Nephron (organoid): Measurements from ENCODE around the gene GPR61.

Experiments
- H3K27ac Mint-ChIP-seq, 3 experiments: 2 replicates each; pipeline ENCODE4 v1.8.0; 2020; ENCODE audit warnings: mixed read lengths in 3 of 3, mild to moderate bottlenecking in 2 of 3, moderate library complexity in 1 of 3
- H3K27me3 Mint-ChIP-seq: 2 replicates; pipeline ENCODE4 v1.8.0; 2021; ENCODE audit warnings: low read depth, mild to moderate bottlenecking, moderate library complexity, mixed read lengths
- H3K36me3 Mint-ChIP-seq: 2 replicates; pipeline ENCODE4 v1.8.0; 2020; ENCODE audit warnings: low read depth, mixed read lengths
- H3K4me1 Mint-ChIP-seq: 2 replicates; pipeline ENCODE4 v1.8.0; 2020; ENCODE audit warnings: mixed read lengths
- H3K4me3 Mint-ChIP-seq, 3 experiments: 2 replicates each; pipeline ENCODE4 v1.8.0; 2020; ENCODE audit warnings: mild to moderate bottlenecking in 3 of 3, mixed read lengths in 3 of 3, moderate library complexity in 2 of 3
- H3K9me3 Mint-ChIP-seq: 2 replicates; pipeline ENCODE4 v1.8.0; 2020; ENCODE audit warnings: mixed read lengths
- TF ChIP-seq, protein P1 (sequence below), 3 experiments: fragments of 200-600 bp; sonication (generic); IDR thresholded peaks; one replicate each; pipeline ENCODE4 v1.5.0; 2021; ENCODE audit warnings: antibody characterized with exemption in 3 of 3; ENCODE audit not compliant: unreplicated experiment in 3 of 3

The GPR61 gene

DNA sequence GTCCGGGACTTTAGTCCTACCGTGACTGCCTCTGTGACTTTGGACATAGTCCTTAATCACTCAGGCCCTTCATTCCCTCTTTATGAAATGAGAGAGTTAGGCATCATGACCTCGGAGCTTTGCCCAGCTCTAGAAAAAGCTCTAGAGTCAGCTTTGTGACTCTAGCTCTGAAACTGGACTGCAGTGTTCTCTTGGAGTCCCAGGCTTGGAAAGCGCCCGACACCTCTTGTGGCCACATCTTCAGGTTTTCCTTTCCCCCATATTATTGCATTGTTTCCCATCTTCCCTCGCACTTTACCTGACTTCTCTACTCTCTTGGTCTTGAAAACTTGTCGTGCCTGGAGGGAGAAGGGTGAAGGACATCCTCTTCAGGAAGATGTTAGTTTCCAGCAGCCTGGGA, 17.6 kb upstream of the GPR61 start:
- Mint-ChIP-seq H3K36me3 (no peaks in the 10 kb centered on the region), H3K4me3 (no peak overlapping the region), H3K27me3 (no peaks in the 10 kb centered on the region), H3K27ac (no peak overlapping the region), H3K4me1 (peaks cover 31% of the 10 kb centered on the region), H3K9me3 (peaks cover 3% of the 10 kb centered on the region)
- TF ChIP-seq, protein P1, sequence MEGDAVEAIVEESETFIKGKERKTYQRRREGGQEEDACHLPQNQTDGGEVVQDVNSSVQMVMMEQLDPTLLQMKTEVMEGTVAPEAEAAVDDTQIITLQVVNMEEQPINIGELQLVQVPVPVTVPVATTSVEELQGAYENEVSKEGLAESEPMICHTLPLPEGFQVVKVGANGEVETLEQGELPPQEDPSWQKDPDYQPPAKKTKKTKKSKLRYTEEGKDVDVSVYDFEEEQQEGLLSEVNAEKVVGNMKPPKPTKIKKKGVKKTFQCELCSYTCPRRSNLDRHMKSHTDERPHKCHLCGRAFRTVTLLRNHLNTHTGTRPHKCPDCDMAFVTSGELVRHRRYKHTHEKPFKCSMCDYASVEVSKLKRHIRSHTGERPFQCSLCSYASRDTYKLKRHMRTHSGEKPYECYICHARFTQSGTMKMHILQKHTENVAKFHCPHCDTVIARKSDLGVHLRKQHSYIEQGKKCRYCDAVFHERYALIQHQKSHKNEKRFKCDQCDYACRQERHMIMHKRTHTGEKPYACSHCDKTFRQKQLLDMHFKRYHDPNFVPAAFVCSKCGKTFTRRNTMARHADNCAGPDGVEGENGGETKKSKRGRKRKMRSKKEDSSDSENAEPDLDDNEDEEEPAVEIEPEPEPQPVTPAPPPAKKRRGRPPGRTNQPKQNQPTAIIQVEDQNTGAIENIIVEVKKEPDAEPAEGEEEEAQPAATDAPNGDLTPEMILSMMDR (IDR thresholded peaks at IDR 0.05; ENCODE audit: unreplicated experiment in 3 of 3) = no peak

DNA sequence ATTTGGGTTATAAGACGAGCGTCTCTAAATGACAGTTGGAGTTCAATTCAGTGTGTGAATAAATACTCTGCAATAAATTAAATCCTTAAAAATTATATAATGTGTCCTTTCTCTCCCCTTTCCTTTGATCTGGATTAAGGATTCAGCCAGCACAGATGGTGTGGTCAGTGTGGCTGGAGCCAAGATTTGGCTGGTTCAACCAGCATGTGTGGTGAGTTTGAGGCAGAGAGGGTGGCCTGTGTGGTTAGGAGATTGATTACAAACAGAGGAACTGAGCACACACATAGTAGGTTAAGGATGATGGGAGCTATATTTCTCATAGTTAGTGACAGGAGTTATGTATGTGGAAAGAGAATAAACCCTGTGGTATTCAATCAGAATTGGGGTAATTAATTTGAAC, 16.0 kb upstream of the GPR61 start:
- TF ChIP-seq, protein P1 (IDR thresholded peaks at IDR 0.05; ENCODE audit: unreplicated experiment in 3 of 3) = no peak
- H3K36me3 Mint-ChIP-seq = no peaks in the 10 kb centered on the region
- H3K9me3 Mint-ChIP-seq = peaks cover 3% of the 10 kb centered on the region
- no peaks in the 10 kb centered on the region for H3K27me3 Mint-ChIP-seq
- peaks cover 44% of the 10 kb centered on the region for H3K4me1 Mint-ChIP-seq
- H3K27ac Mint-ChIP-seq = no peak overlapping the region
- no peak overlapping the region for H3K4me3 Mint-ChIP-seq

DNA sequence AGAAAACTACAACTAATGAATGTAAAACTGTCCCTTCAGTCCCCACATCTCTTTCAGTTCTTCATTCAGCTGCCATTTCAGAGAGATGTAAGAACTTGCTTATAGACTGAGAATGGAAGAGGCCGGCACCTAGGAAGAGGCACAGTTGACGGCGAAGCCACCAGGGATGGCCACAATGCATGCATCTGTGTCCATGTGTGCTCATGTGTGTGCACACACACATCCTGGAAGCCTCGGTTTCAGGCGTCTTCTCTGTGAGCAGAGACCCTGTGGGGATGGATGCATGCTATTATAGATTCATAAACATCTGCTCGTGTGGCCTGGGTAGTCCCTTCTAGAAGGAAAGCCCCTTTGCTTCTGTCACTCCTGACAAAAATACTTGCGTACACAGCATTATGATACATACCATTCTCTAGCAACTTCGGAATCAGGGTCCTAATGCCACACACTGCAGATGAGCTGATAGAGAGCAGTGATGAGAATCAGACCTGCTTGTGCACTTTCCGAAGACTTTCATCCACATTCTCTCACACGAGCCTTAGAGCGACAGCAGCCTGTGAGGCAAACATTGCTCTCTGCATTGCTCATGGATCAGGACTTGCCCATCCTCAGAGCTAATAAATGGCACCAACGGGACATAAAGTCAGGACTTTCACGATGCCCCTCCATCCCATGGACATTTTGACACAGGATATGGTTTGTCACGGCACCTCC, 12.4 kb upstream of the GPR61 start:
- Mint-ChIP-seq H3K4me1 (peaks cover 62% of the 10 kb centered on the region), H3K27me3 (peaks cover 6% of the 10 kb centered on the region)

DNA sequence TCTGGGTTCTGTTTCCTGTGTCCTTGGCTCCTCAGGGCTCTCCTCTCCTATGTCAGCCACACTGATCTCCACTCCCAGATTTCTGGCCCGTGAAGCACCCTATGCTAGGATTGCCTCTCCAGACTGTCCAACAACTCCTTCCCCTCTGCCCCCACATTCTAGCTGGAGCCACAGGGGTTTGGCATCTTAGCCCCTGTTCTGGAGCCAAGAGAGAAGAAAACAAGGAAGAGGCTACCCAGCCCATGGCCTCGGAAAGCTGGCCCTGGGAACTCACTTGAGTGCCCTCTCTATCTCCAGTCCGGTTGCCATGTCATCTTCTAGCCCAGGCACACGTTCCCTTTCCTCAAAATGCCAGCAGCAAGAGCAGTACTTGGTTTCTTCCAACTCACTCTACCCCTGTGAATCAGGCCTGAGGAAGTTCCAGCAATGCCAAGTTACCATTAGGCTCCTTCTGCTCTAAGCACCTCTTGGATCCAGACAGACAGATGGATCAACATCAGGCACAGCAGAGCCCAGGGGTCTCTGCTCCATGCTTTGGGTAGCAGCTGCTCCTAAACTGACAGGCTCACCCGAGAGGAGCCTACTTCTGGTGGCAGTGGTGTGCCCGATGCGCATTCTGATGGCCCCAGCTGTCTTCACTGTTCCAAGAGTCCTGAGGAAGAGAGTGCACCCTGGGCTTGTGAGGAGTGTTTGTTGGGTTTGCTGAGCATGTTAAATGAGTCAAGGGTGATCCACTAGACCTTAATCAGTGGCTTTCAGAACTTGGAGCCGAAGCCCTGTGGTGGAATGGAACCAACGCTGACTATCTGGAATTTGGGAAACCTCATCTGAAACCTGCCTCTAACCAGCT, 11.6 kb upstream of the GPR61 start:
- TF ChIP-seq, protein P1 (IDR thresholded peaks at IDR 0.05; ENCODE audit: unreplicated experiment in 3 of 3) = no peak
- peaks cover 3% of the 10 kb centered on the region for H3K9me3 Mint-ChIP-seq
- H3K27me3 Mint-ChIP-seq = peaks cover 10% of the 10 kb centered on the region
- no peaks in the 10 kb centered on the region for H3K36me3 Mint-ChIP-seq
- H3K4me3 Mint-ChIP-seq = no peak overlapping the region
- peaks cover 68% of the 10 kb centered on the region for H3K4me1 Mint-ChIP-seq
- peak overlapping the region in 2 of 3 experiments; percentile 46 to 67 for H3K27ac Mint-ChIP-seq

More for the DNA sequence above, 12.4 kb upstream of the GPR61 start:
- TF ChIP-seq, protein P1 (IDR thresholded peaks at IDR 0.05; ENCODE audit: unreplicated experiment in 3 of 3) = no peak
- no peak overlapping the region for H3K4me3 Mint-ChIP-seq
- H3K27ac Mint-ChIP-seq = peak overlapping the region in 2 of 3 experiments; percentile 46 to 67
- no peaks in the 10 kb centered on the region for H3K36me3 Mint-ChIP-seq
- H3K9me3 Mint-ChIP-seq = peaks cover 3% of the 10 kb centered on the region

DNA sequence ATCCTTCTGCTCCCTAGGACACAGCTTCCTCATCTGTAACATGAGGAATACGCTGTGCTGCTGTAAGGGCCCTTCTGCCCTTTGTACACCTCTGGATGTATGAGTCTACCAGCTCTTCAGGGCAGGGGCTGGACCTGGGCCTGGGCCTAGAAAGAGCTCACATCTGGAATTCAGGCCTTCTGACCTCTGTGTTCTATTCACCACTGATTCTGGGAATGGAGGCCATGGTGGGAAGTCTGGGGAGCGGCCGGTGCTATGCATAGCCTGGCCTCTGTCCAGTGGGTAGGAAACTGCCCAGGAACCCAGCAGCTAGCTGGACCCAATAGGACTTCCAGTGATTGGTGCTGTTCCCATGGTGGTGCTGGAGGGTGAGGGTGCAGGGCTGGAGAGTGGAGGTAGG, 11.0 kb upstream of the GPR61 start:
- peaks cover 3% of the 10 kb centered on the region for H3K9me3 Mint-ChIP-seq
- no peaks in the 10 kb centered on the region for H3K36me3 Mint-ChIP-seq
- H3K27ac Mint-ChIP-seq = peak overlapping the region; percentile 61 to 93 (median 71)
- H3K4me1 Mint-ChIP-seq = peaks cover 70% of the 10 kb centered on the region
- TF ChIP-seq, protein P1 (IDR thresholded peaks at IDR 0.05; ENCODE audit: unreplicated experiment in 3 of 3) = no peak
- no peak overlapping the region for H3K4me3 Mint-ChIP-seq
- H3K27me3 Mint-ChIP-seq = peaks cover 10% of the 10 kb centered on the region
